Gastroesophageal sphincter (tissue), 4 donors: ENCODE measurements around the gene FAM222B. TPM values are rescaled to one million over a fixed set of nuclear protein-coding genes. Genes with fewer than 3 reads are reported as not detected.
"Not testable (repeated sequence)": the region's sequence is repeated elsewhere in the genome, so short reads cannot be mapped to it uniquely, and the experiment has no call there.

ENCODE experiments used
- ATAC-seq: fragments of 150-250 bp; one replicate; pipeline ENCODE4 v1.9.1; 2016; ENCODE audit warnings: mild to moderate bottlenecking, moderate library complexity
- H3K27ac ChIP-seq, 4 donors: fragments of 200-600 bp; sonication (generic) in 3 of 4; 1 replicate in 3 of 4; 2 replicates in 1 of 4; pipeline ENCODE4 v1.5.1; 2016 to 2019
- H3K27me3 ChIP-seq: fragments of 200-600 bp; sonication (generic); one replicate; pipeline ENCODE4 v1.5.1; 2019
- H3K36me3 ChIP-seq, 2 donors: fragments of 200-600 bp; sonication (generic); one replicate each; pipeline ENCODE4 v1.5.1; 2019; ENCODE audit warnings: control low read depth in 1 of 2
- H3K4me1 ChIP-seq, 3 donors: fragments of 200-600 bp; sonication (generic); 1 replicate in 2 of 3; 2 replicates in 1 of 3; pipeline ENCODE4 v1.5.1; 2016 to 2019; ENCODE audit warnings: control low read depth in 2 of 3
- H3K4me3 ChIP-seq, 2 donors: fragments of 200-600 bp; sonication (generic); one replicate each; pipeline ENCODE4 v1.5.1; 2019; ENCODE audit warnings: mild to moderate bottlenecking in 1 of 2, moderate library complexity in 1 of 2
- H3K9me3 ChIP-seq, 3 donors: fragments of 200-600 bp; sonication (generic); one replicate each; pipeline ENCODE4 v1.5.1; 2017 to 2019; ENCODE audit warnings: control low read depth in 2 of 3
- CTCF ChIP-seq, 4 experiments: fragments of 200-600 bp in 2 of 4; fragments of 450-650 bp in 2 of 4; sonication (generic) in 1 of 4; IDR thresholded peaks; one replicate each; pipeline ENCODE4 v1.5.1; 2017 to 2019; ENCODE audit warnings: antibody characterized with exemption in 4 of 4, mild to moderate bottlenecking in 2 of 4, moderate library complexity in 2 of 4
- EP300 ChIP-seq: sonication (generic); formaldehyde crosslinking; IDR thresholded peaks from one replicate; pipeline ENCODE4 v1.6.1; 2017; ENCODE audit warnings: antibody characterized with exemption, mild to moderate bottlenecking
- POLR2A ChIP-seq, 2 donors: fragments of 450-650 bp; IDR thresholded peaks; one replicate each; pipeline ENCODE4 v1.6.1; 2017; ENCODE audit warnings: antibody characterized with exemption in 2 of 2, mild to moderate bottlenecking in 2 of 2, moderate library complexity in 1 of 2
- POLR2AphosphoS5 ChIP-seq: sonication (generic); formaldehyde crosslinking; IDR thresholded peaks from one replicate; pipeline ENCODE4 v1.6.1; 2017; ENCODE audit warnings: antibody characterized with exemption
- WGBS, 2 donors: methylation state at CpG; one replicate each; pipeline ENCODE4 v1.1.5; 2018; ENCODE audit warnings: low coverage in 1 of 2; 5-methylcytosine and 5-hydroxymethylcytosine counted together
- total RNA-seq, 4 donors: library from RNA; depleted of rRNA; stranded (reverse); fragments of >200 nt; gene quantifications; one replicate each; pipeline ENCODE4 v1.1.0, GENCODE V29; 2016

Gene FAM222B
- total RNA-seq, 4 donors from 2014 or later: 15.5 to 47.6 (median 21.6) TPM

- ATAC-seq: no peak
- TF ChIP-seq POLR2AphosphoS5: no peak
- no peak for TF ChIP-seq CTCF (IDR thresholded peaks at IDR 0.05)
- TF ChIP-seq EP300: no peak
- no peak for TF ChIP-seq POLR2A (IDR thresholded peaks at IDR 0.05)
- Histone ChIP-seq H3K4me1 (no peaks in the 10 kb centered on the region), H3K36me3 (peaks cover 0 to 92% of the 10 kb centered on the region in 2 donors), H3K27me3 (no peaks in the 10 kb centered on the region), H3K27ac (no peak overlapping the region), H3K9me3 (no peaks in the 10 kb centered on the region), H3K4me3 (no peak overlapping the region)
- 86 to 100% methylated on average over 3 to 15 of the region's 17 CpGs for WGBS, 2 donors
These were observed 39.0 kb upstream of the FAM222B start for GRCh38 chr17:28881533-28882056.

- peaks cover 0 to 81% of the 10 kb centered on the region in 2 donors for H3K36me3 ChIP-seq
- no peak for TF ChIP-seq POLR2AphosphoS5
- no peak for ATAC-seq
- H3K27me3 ChIP-seq: no peaks in the 10 kb centered on the region
- 93 to 100% methylated on average over 1 to 4 of the region's 10 CpGs for WGBS, 2 donors
- no peak overlapping the region for H3K4me3 ChIP-seq
- no peaks in the 10 kb centered on the region for H3K9me3 ChIP-seq
- H3K27ac ChIP-seq: no peak overlapping the region
- H3K4me1 ChIP-seq: no peaks in the 10 kb centered on the region
These were observed 38.0 kb upstream of the FAM222B start for GRCh38 chr17:28880572-28880945.

DNA sequence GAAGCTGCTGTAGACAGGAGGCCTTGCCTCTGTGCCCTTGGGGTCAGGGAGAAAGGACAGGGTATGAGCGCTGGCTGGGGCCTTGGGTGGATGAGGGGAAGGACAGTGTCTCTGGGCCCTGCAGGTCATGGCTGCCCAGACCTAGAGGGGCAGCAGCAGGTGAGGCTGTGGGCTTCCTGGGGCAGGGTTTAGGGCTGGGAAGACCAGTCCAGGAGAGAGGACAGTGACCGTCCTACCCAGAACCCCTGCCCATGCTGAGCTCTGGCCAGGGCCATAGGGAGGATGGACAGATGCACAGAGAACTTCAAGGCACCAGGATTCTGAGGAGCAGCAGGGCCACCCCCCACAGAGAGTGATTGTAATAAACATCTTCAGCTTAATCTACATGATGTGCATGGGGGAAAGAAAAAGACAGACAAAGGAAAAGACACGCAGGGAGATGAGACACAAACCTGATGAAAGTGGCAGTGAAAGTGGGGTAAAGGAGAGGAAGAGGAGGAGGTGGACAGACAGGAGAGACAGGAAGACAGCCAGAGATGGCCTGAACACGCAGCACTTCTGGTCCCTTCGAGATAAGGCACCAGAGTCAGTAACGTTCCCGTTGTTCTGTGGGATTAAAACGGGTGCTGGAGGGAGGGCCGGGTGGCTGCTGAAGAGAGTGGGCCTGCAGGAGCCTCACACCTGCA lies 37.4 kb upstream of the FAM222B start:
- H3K36me3 ChIP-seq: peaks cover 0 to 76% of the 10 kb centered on the region in 2 donors
- WGBS, 2 donors: 68% methylated on average over 7 to 8 of the region's 9 CpGs
- no peak for ATAC-seq
- no peaks in the 10 kb centered on the region for H3K4me1 ChIP-seq
- no peaks in the 10 kb centered on the region for H3K27me3 ChIP-seq
- no peak overlapping the region for H3K4me3 ChIP-seq
- no peaks in the 10 kb centered on the region for H3K9me3 ChIP-seq
- no peak overlapping the region for H3K27ac ChIP-seq
- TF ChIP-seq POLR2AphosphoS5: no peak
- TF ChIP-seq CTCF (IDR thresholded peaks at IDR 0.05): no peak
- TF ChIP-seq POLR2A (IDR thresholded peaks at IDR 0.05): no peak
- no peak for TF ChIP-seq EP300

GRCh38 chr17:28878981-28879380 lies 36.4 kb upstream of the FAM222B start:
- Histone ChIP-seq H3K4me3 (no peak overlapping the region), H3K4me1 (no peaks in the 10 kb centered on the region), H3K36me3 (peaks cover 0 to 66% of the 10 kb centered on the region in 2 donors), H3K27ac (no peak overlapping the region), H3K27me3 (no peaks in the 10 kb centered on the region), H3K9me3 (no peaks in the 10 kb centered on the region)
- WGBS, 2 donors: no CpG with 5 or more reads among the region's 4 CpGs
- ATAC-seq: no peak
- TF ChIP-seq POLR2AphosphoS5: no peak
- no peak for TF ChIP-seq EP300
- TF ChIP-seq POLR2A (IDR thresholded peaks at IDR 0.05): no peak
- TF ChIP-seq CTCF (IDR thresholded peaks at IDR 0.05): peak in 2 of 4 experiments; percentile 38 to 42

DNA sequence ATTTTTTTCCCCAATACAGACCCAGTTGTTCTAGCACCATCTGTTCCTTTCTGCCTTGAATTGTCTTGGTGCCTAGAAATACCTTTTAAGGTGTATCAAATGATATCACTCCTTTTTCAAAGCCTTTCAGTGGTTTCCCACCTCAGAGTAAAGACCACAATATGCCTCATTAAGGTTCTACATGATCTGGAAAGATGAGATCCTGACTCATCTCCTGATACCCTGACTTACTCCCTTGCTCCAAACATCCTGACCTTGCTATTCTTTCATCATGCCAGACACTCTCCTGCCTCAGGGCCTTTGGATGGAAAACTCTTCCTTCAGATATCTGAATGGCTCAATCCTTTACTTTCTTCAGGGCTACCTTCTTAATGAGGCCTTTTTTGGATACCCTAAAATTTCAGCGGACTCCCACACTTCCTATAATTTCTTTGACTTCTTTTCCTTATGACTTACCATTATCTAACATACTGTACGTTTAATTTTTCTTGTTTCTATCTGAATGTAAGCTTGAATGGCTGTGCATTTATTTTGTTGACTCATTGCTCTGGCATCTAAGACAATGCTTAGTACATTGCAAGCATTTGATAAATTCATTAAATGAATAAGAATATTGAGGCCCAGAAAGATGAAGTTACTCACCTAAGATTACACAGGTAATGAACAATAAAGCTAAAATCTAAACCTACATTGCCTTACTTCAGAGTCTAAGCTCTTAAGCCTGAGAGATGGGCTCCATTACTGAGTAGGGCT lies 35.7 kb upstream of the FAM222B start:
- 77 to 90% methylated on average over 2 of the region's 2 CpGs for WGBS, 2 donors
- H3K4me3 ChIP-seq: no peak overlapping the region
- no peaks in the 10 kb centered on the region for H3K9me3 ChIP-seq
- H3K36me3 ChIP-seq: peaks cover 0 to 59% of the 10 kb centered on the region in 2 donors
- TF ChIP-seq POLR2AphosphoS5 (peak; percentile 4), POLR2A (IDR thresholded peaks at IDR 0.05) (no peak), CTCF (IDR thresholded peaks at IDR 0.05) (no peak), EP300 (no peak)
- ATAC-seq: no peak
- H3K27me3 ChIP-seq: no peaks in the 10 kb centered on the region
- H3K27ac ChIP-seq: no peak overlapping the region
- H3K4me1 ChIP-seq: no peaks in the 10 kb centered on the region

- H3K27me3 ChIP-seq, H3K4me3 ChIP-seq, H3K9me3 ChIP-seq, H3K27ac ChIP-seq, H3K4me1 ChIP-seq, ATAC-seq: not testable (repeated sequence)
- 93 to 95% methylated on average over 4 to 6 of the region's 6 CpGs for WGBS, 2 donors
- peaks cover 0 to 48% of the 10 kb centered on the region in 2 donors for H3K36me3 ChIP-seq
These were observed 34.6 kb upstream of the FAM222B start for GRCh38 chr17:28877150-28877711.
